Stimulated activated naive CD8-positive, alpha-beta T cell treated with anti-CD3 and anti-CD28 coated beads, Interleukin-15, Interleukin-2, amounts not matched to agents 100 U/mL and 50 U/mL, for 24 hours (primary cell): ENCODE data around the gene ZFP1.

Experiments
- ATAC-seq: fragments of 150-1000 bp; cut with Tn5 transposase; one replicate; pipeline ENCODE4 v1.10.0; 2021
- DNase-seq: peaks from one replicate; pipeline ENCODE4 v3.0.0; 2021

Gene ZFP1

GRCh38 chr16:75148311-75149195 is at the start of gene ZFP1:
TSS of gene ZFP1 (plus strand) at chr16:75148524. CDS start at chr16:75152952, 4,428 bp downstream.
- peak; percentile 89 for ATAC-seq
- DNase-seq: peak; percentile 96

GRCh38 chr16:75099075-75099667 is 49.2 kb upstream of the ZFP1 start:
- no peak for DNase-seq
- ATAC-seq: no peak

GRCh38 chr16:75099738-75100602 is 48.4 kb upstream of the ZFP1 start:
- ATAC-seq (peak; percentile 41), DNase-seq (peak; percentile 52)

- ATAC-seq (no peak), DNase-seq (no peak)
Observed at GRCh38 chr16:75100603-75100990, 47.7 kb upstream of the ZFP1 start.

GRCh38 chr16:75101635-75102034 is 46.7 kb upstream of the ZFP1 start:
- ATAC-seq (no peak), DNase-seq (no peak)

- DNase-seq: no peak
- ATAC-seq: no peak
Observed at GRCh38 chr16:75102595-75102994, 45.7 kb upstream of the ZFP1 start.

- ATAC-seq: no peak
- no peak for DNase-seq
Observed at GRCh38 chr16:75103994-75104393, 44.3 kb upstream of the ZFP1 start.

- ATAC-seq: no peak
- DNase-seq: no peak
Observed at GRCh38 chr16:75104836-75105235, 43.5 kb upstream of the ZFP1 start.

GRCh38 chr16:75105306-75106061 is 42.8 kb upstream of the ZFP1 start:
- ATAC-seq: no peak

GRCh38 chr16:75106351-75107274 is 41.7 kb upstream of the ZFP1 start:
- DNase-seq (no peak), ATAC-seq (no peak)

More at GRCh38 chr16:75105306-75106061, 42.8 kb upstream of the ZFP1 start:
- DNase-seq: no peak

- ATAC-seq: no peak
- DNase-seq: no peak
Observed at GRCh38 chr16:75107505-75107904, 40.8 kb upstream of the ZFP1 start.

GRCh38 chr16:75108792-75109731 is 39.3 kb upstream of the ZFP1 start:
- DNase-seq: peak; percentile 84
- ATAC-seq: peak; percentile 83

- DNase-seq: peak; percentile 29
- ATAC-seq: no peak
Observed at GRCh38 chr16:75109732-75110243, 38.5 kb upstream of the ZFP1 start.

GRCh38 chr16:75110637-75111513 is 37.4 kb upstream of the ZFP1 start:
- ATAC-seq (peak; percentile 73), DNase-seq (peak; percentile 84)

- ATAC-seq (no peak), DNase-seq (no peak)
Observed at GRCh38 chr16:75111514-75111940, 36.8 kb upstream of the ZFP1 start.

- ATAC-seq (no peak), DNase-seq (no peak)
Observed at GRCh38 chr16:75111961-75112733, 36.2 kb upstream of the ZFP1 start.

GRCh38 chr16:75112734-75113491 is 35.4 kb upstream of the ZFP1 start:
- DNase-seq (no peak), ATAC-seq (no peak)
